ENCODE data around the gene ACACA. TPM values are rescaled to one million over a fixed set of nuclear protein-coding genes. Genes with fewer than 3 reads are reported as not detected.

Gene ACACA
- total and polyA plus RNA-seq, 2 experiments from 2014 or later = 59.6 to 164 TPM

DNA sequence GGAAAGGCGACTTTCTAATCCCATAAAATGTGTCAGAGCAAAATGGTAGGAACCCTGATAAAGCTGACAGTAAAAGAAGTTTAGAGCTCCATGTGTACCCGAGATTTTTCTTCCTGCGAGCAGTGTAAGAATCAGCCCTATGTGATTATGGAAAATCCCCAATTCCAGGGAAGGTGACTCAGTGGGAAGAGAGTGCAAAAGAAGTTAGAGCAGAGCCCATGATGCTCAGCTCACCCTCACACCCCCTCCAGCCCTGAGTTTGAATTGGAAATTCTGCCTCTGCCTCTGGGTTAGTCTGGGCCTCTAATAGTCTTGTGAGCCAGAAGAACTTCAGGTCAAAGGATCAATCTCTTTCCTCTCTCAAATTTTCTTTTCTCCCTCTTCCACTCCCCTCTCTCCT lies 18.4 kb downstream of the ACACA start (continued):
- TF ChIP-seq, protein P1, sequence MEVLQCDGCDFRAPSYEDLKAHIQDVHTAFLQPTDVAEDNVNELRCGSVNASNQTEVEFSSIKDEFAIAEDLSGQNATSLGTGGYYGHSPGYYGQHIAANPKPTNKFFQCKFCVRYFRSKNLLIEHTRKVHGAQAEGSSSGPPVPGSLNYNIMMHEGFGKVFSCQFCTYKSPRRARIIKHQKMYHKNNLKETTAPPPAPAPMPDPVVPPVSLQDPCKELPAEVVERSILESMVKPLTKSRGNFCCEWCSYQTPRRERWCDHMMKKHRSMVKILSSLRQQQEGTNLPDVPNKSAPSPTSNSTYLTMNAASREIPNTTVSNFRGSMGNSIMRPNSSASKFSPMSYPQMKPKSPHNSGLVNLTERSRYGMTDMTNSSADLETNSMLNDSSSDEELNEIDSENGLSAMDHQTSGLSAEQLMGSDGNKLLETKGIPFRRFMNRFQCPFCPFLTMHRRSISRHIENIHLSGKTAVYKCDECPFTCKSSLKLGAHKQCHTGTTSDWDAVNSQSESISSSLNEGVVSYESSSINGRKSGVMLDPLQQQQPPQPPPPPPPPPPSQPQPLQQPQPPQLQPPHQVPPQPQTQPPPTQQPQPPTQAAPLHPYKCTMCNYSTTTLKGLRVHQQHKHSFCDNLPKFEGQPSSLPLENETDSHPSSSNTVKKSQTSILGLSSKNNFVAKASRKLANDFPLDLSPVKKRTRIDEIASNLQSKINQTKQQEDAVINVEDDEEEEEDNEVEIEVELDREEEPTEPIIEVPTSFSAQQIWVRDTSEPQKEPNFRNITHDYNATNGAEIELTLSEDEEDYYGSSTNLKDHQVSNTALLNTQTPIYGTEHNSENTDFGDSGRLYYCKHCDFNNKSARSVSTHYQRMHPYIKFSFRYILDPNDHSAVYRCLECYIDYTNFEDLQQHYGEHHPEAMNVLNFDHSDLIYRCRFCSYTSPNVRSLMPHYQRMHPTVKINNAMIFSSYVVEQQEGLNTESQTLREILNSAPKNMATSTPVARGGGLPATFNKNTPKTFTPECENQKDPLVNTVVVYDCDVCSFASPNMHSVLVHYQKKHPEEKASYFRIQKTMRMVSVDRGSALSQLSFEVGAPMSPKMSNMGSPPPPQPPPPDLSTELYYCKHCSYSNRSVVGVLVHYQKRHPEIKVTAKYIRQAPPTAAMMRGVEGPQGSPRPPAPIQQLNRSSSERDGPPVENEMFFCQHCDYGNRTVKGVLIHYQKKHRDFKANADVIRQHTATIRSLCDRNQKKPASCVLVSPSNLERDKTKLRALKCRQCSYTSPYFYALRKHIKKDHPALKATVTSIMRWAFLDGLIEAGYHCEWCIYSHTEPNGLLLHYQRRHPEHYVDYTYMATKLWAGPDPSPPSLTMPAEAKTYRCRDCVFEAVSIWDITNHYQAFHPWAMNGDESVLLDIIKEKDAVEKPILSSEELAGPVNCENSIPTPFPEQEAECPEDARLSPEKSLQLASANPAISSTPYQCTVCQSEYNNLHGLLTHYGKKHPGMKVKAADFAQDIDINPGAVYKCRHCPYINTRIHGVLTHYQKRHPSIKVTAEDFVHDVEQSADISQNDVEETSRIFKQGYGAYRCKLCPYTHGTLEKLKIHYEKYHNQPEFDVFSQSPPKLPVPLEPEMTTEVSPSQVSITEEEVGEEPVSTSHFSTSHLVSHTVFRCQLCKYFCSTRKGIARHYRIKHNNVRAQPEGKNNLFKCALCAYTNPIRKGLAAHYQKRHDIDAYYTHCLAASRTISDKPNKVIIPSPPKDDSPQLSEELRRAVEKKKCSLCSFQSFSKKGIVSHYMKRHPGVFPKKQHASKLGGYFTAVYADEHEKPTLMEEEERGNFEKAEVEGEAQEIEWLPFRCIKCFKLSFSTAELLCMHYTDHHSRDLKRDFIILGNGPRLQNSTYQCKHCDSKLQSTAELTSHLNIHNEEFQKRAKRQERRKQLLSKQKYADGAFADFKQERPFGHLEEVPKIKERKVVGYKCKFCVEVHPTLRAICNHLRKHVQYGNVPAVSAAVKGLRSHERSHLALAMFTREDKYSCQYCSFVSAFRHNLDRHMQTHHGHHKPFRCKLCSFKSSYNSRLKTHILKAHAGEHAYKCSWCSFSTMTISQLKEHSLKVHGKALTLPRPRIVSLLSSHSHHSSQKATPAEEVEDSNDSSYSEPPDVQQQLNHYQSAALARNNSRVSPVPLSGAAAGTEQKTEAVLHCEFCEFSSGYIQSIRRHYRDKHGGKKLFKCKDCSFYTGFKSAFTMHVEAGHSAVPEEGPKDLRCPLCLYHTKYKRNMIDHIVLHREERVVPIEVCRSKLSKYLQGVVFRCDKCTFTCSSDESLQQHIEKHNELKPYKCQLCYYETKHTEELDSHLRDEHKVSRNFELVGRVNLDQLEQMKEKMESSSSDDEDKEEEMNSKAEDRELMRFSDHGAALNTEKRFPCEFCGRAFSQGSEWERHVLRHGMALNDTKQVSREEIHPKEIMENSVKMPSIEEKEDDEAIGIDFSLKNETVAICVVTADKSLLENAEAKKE (CRISPR knock-in tag; IDR thresholded peaks at IDR 0.05) = no peak
- no peak for TF ChIP-seq POLR2AphosphoS5 (IDR thresholded peaks at IDR 0.05; ENCODE audit: low read depth)

DNA sequence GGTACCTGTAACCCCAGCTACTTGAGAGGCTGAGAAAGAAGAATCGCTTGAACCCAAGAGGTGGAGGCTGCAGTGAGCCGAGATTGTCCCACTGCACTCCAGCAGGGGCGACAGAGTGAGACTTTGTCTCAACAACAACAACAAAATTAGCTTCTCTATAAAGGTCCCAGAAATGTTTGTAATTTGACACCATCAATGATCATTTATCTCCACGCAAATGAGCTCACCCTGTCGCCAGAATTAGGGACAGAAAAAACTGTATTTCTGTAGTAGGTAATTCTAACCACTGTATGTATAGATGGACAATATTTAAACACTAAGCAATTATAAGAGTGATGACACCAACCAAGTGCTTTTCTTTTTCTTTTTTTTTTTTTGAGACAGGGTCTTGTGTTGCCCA lies 20.2 kb downstream of the ACACA start:
- TF ChIP-seq, protein P2, sequence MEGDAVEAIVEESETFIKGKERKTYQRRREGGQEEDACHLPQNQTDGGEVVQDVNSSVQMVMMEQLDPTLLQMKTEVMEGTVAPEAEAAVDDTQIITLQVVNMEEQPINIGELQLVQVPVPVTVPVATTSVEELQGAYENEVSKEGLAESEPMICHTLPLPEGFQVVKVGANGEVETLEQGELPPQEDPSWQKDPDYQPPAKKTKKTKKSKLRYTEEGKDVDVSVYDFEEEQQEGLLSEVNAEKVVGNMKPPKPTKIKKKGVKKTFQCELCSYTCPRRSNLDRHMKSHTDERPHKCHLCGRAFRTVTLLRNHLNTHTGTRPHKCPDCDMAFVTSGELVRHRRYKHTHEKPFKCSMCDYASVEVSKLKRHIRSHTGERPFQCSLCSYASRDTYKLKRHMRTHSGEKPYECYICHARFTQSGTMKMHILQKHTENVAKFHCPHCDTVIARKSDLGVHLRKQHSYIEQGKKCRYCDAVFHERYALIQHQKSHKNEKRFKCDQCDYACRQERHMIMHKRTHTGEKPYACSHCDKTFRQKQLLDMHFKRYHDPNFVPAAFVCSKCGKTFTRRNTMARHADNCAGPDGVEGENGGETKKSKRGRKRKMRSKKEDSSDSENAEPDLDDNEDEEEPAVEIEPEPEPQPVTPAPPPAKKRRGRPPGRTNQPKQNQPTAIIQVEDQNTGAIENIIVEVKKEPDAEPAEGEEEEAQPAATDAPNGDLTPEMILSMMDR (conservative IDR thresholded peaks at IDR 0.05; ENCODE audit: low read depth in 2 of 2) = peak; percentile 22 to 49; a peak in 3 of 4 replicates
- no peak for TF ChIP-seq CREB1 (CRISPR knock-in tag; IDR thresholded peaks at IDR 0.05; ENCODE audit: low read depth)
- no peak for TF ChIP-seq ZNF114 (CRISPR knock-in tag; IDR thresholded peaks at IDR 0.05)
- H3K27me3 ChIP-seq (ENCODE audit: insufficient read depth) = no peaks in the 10 kb centered on the region
- Mint-ChIP-seq H3K27me3 (ENCODE audit: insufficient read depth, low read depth, poor library complexity) (peaks cover 9% of the 10 kb centered on the region), H3K27ac (no peak overlapping the region), H3K9me3 (no peaks in the 10 kb centered on the region), H3K4me1 (peaks cover 3% of the 10 kb centered on the region; the same call in 2 of the 3 replicates), H3K4me3 (no peak overlapping the region), H3K36me3 (ENCODE audit: low read depth) (no peaks in the 10 kb centered on the region)
- DNase-seq (ENCODE audit: low spot score) = peak; percentile 34
- no peaks in the 10 kb centered on the region for H3F3A ChIP-seq (replicated peaks; ENCODE audit: low read depth)
- H2AFZ ChIP-seq = no peak overlapping the region
- no peaks in the 10 kb centered on the region for H4K20me1 ChIP-seq (replicated peaks; ENCODE audit: insufficient read depth)
- peak; percentile 45; the same call in 1 of the 3 replicates for ATAC-seq
- H3K4me3 ChIP-seq = no peak overlapping the region
- no peaks in the 10 kb centered on the region for H3K36me3 ChIP-seq (ENCODE audit: insufficient read depth)
- H3K4me1 ChIP-seq (ENCODE audit: insufficient read depth) = no peaks in the 10 kb centered on the region; the same call in 1 of the 2 replicates
- H3K27ac ChIP-seq (ENCODE audit: low read depth) = no peak overlapping the region
- no peak overlapping the region for H3K4me2 ChIP-seq
- H3K79me2 ChIP-seq (replicated peaks; ENCODE audit: insufficient read depth) = no peaks in the 10 kb centered on the region
- no peaks in the 10 kb centered on the region for H3K9me2 ChIP-seq (ENCODE audit: insufficient read depth)

All from GM23338 (cell line).